CD4-positive, alpha-beta T cell treated with Interleukin-10 for 1 hour (primary cell): ENCODE data around the gene FXYD6.

Source experiments
- DNase-seq: peaks from one replicate; pipeline ENCODE4 v3.0.0-alpha.2; 2020

Gene FXYD6

GRCh38 chr11:117884994-117885393 is 8.5 kb upstream of the FXYD6 start:
- DNase-seq = no peak

DNA sequence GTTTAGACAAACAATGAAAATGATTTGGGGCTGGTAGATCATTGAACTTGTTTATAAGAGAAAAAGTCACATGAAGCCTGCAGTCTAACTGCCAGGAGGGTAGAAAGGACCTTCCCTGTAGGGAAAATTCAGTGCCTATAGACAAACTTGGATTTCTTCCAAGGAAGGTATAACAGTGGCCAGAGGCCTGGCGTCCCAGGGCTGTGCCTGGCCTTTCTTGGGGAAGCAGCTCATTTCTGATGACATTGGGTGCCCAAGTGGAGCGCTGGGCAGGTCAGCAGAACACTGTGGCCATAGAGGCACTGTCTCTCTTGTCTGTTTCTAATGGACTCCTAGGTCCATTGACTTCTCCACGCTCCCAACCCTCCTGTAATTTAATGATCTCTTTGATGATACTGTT is 6.6 kb upstream of the FXYD6 start:
- no peak for DNase-seq

- DNase-seq = no peak
Observed at GRCh38 chr11:117882311-117882905, 6.0 kb upstream of the FXYD6 start.

- no peak for DNase-seq
Observed at GRCh38 chr11:117881217-117881616, 4.8 kb upstream of the FXYD6 start.

DNA sequence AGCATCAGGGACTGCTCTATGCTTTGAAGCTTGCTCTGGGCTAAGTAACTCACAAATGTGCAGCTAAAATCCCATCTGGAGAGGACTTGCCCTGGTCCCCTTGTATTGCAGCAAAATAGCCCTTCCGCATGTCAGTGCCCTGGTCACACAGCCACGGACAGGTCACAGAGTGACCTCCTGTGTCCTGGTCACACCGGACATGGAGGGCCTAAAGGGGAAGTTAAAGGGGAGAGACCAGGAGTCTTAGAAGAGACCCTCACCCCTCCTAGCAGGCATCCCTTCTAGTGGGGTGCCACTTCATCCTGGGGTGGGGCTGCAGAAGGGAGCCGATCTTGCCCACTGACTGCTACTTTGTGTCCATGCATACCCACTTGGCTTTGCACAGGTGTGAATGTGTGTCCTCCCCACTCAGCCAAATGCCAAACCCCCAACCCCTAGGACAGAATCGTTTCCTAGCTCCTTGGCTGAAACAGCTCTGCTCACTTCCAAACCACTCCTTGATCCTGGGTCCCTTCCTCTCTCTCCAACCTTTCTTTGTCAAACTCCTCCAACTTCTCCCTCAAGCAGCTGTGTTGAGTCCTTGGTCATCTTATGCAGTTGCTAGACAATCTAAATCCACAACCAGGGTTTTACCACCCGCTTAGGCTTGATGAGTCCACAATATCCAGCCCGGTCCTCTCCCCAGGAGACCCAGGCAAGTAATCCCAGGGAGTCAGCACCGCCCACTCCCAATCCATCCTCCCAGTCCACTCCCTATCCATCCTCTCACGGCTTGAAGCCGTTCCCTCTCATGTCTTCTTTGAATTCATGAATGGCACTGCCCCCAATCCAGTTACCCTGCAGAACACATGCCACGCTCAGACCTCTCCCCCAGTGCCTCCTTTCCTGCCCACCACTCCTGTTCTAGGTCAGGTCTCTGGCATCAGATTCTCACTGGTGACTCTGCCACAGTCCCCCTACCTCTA is 3.3 kb upstream of the FXYD6 start:
- DNase-seq = no peak

DNA sequence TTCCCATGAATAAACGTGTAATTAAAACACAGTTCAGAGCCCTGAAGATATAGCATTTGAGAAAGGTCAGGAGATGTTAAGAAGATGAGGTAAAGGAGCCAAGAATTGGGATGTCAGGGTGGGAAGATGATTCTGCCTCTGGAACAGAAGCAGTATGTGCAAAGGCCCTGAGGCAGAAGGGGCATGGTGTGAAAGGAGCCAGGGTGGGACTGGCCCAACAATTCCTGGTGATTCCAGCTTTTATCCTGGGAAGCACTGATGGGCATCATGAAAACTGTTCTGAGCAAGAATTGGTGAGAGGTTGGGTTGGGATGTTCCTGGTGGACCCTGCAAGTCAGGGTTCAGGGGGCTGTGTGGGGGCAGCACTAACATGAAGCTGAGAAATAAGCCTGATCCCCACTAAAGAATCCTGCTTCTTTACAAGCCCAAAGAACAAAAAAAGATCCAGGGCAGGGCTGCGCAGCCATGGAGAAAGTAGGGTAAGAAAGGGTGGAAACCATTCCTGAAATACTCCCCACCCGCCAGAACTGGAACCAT is 2.5 kb upstream of the FXYD6 start:
- DNase-seq = no peak

GRCh38 chr11:117878314-117878938 is 2.0 kb upstream of the FXYD6 start:
- DNase-seq = no peak

DNA sequence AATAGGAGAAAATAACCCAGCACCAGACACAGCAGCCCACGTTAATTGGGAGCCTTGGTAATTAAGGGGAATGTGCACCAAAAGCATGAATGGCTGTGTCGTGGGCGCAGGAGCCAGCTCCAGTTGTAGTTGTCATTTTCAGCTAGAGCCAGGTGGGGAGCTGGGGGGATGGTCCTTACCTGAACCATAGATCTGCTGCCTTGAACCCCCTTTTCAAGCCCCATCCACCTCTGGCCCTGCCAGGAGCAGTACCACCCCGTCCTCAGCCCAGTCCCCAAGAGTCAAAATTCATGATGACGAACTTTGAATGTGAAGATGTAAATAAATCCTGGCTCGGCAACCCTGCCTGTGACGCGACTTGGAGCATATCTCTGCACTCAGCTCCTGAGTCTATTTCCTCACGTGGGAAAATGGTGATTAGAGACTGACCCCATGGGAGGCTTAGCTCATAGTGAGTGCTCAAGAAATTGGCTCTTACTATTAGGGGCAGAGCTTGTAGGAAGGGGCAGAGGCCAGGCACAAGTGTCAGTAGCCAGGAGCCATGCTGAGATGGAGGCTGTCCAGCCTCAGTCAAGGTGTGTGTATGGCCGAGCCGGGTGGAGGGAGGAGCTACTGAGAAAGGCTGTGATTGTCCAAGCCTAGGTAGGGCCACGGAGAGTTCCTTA is 794 bp upstream of the FXYD6 start:
- DNase-seq = no peak

DNA sequence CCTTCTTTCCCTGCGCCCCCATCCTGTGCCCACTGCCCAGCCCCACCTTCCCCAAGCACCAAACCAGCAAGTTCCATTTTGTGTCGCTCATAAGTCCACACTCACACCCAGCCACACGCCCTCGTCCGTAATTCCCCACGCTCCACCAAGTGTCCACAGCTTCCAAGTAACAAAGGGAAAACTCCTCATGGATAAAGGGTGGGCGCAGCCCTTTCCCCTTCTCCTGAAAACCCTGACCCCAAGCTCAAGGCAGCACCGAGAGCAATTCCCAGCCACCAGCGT is 458 bp downstream of the FXYD6 start:
- DNase-seq = no peak

- peak; percentile 21 for DNase-seq
Observed at GRCh38 chr11:117875382-117876058, 938 bp downstream of the FXYD6 start.

DNA sequence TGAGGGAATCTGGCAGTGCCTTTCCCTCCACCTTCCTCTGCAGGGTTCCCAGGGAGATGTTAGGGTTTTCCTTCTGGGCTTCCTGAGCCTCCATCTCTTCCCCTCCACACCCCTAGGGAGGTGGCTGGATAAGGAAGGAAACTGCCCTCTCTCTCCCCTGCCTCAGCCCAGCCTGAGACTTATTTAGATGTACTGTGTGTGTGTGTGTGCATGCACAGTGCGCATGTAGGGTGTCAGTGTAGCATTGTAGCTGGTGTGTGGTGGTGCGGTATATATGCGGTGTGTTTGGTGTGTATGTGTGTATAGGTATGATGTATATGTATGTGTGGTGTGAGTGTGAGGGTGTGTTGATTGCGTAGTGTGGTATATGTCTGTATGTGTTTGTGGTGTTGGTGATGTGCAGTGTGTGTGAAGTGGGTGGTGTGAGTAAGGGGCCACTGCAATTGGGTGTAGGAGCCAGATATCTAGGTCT is 1.5 kb downstream of the FXYD6 start:
- DNase-seq = no peak

DNA sequence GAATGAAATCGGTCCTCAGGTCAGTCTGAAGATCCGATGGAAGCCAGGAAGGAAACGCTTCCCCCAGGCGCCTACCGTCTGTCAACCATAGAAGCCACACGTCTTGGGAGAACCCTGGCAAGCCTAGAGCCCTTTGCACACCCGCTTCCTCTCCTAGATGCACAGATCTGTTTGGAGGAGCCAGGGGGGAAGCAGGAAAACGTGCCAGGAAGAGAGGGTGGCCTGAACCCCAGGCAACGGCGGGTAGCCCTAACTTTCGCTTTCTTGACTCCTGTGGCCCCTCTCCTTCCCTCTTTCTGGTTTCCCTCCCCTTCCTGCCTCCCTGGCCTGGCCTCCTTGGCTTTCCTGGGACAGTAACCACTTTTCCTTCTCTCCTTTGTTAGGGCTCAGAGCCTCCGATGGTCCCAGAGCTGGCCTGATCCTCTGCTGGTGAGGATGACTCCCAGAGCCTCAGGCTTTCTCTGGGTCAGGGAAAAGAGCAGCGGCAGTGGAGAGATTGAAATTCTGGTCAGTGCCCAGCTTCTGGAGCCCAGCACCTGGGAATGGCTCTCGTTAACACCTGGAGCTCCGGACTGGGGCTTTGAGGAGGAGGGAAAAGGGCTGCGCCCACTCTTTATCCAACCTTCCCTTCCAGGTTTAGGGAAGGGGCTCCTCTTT is 2.1 kb downstream of the FXYD6 start:
- DNase-seq = no peak

- no peak for DNase-seq
Observed at GRCh38 chr11:117873828-117874125, 2.7 kb downstream of the FXYD6 start.

GRCh38 chr11:117872975-117873827 is 3.3 kb downstream of the FXYD6 start:
- DNase-seq = no peak

DNA sequence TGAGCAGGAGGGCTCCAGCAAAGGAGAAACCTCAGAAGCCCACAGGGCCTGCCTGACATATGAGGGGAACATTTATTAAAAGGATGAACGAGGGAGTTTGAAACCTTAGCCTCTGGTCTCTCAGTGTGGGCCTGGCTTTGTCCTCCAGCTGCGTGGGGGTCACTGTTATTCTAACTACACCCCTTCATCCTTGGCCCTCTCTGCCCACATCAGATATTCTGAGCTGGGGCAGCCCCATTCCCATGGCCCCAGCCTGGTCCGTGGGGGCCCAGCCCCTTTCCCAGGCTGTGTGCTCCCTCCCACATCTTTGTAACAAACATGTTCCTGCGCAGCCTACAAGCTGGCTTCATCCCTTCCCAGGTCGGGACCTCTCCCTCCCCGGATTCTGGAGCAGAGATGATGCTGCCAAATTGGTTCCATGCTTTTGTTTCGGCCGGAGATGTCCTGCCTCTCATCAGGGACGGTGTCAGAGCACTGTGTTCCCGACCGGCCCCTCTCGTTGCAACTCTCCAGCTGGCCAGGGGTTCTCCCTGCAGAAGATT is 4.0 kb downstream of the FXYD6 start:
- DNase-seq = no peak

DNA sequence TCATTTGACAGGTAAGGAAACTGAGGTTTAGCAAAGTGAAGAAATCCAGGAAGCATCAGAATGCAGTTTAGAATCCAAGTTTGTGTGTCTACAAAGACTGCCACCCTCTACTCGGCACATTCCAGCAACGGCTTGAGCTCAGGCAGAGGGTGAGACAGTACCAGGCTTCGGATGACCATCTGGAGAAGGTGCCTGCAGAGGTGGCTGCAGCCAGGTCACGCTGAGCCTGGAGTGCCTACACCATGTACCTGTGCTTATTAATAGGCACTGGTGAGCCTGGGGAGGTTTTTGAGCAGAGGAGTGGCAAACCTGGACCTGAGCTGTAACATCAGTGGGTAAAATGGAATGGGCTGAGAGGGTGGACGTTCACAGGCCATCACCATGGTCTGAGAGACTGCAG is 4.7 kb downstream of the FXYD6 start:
- no peak for DNase-seq

DNA sequence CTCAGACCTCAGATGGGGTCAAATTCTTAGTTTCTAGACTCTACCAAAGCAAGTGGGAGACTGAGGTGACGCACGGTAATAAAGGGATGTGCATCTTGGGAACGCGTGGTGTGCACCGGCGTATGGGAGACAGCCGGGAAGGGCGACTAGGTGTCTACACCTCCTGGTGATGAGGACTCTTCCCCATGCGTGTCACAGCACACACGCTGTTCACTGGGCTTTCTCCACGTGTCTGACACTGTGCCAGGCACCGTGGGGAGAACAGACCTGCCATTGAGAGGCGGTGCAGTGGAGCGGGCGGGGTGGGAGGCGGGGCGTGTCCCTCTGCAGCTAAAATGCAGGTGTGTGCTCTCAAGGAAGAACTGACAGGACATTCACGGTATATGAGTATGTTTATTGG is 5.3 kb downstream of the FXYD6 start:
- no peak for DNase-seq

DNA sequence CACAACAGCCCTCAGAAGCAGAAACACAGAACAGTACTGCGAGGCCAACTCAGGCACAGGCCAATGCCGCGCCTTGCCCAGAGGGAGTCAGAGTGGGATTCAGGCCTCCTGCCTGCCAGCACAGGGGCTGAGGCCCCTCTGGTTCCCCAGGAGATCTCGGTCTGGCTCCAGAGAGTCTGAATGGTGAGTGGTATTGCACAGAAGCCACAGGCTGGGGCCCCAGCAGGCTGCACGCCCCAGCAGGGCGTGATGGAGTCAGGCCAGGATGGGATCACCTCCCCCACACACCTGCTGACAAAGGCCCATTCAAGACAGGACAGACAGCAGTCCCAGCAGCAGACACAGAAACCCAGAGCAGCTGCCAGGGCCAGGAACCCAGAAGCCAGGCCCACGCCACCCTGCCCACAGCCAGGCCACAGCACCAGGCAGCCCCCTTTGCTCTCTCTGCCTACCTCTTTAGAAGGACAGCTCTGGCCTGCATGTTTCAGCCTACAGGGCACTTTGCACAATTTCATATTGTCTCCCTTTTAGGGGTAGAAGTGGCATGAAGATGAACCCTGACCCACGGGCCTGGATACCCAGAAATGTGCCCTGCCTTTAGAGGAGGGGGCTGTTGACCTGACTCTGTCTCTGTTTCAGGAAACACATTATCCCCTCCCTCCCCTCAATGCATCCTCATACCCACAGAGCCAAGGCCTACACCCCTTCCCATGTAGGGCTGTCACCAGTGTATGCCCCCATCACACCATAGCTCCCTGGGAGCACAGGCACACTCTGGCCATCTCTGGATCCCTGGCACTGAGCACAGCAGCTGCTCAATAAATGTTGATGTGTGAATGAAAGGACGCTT is 6.1 kb downstream of the FXYD6 start:
- no peak for DNase-seq

DNA sequence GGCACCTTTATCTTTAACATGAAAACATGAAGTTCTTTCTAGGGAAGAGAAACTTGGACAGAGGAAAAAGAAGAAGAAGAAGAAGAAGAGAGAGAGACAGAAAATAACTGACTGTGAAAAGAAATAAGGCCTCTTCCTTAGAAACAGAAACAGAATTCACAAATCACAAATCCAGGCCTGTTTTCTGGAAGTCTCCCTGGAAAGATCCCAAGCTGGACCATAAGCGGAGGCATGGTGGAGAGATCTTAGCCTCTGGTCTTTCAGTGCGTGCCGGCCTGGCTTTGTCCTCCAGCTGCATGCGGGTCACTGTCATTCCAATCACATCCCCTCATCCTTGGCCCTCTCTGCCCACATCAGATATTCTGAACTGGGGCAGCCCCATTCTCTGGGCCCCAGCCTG is 6.9 kb downstream of the FXYD6 start:
- DNase-seq = no peak
